Epithelial cell of proximal tubule (primary cell): ENCODE data around the gene RDH5. TPM values are rescaled to one million over a fixed set of nuclear protein-coding genes. Genes with fewer than 3 reads are reported as not detected.

Experiments
- DNase-seq: peaks from one replicate; pipeline ENCODE4 v3.0.0-alpha.2; 2011; ENCODE audit warnings: low read depth
- H3K4me3 ChIP-seq: 2 replicates; pipeline ENCODE4 v1.5.1; 2011; ENCODE audit warnings: low read depth, mild to moderate bottlenecking, low read length
- CTCF ChIP-seq: conservative IDR thresholded peaks from 2 replicates; pipeline ENCODE4 v1.5.1; 2012; ENCODE audit warnings: low read depth, mild to moderate bottlenecking, low read length
- total RNA-seq: library from RNA; depleted of rRNA; stranded (reverse); fragments of >200 nt; gene quantifications from 2 replicates; pipeline ENCODE4 v1.2.3, GENCODE V29; 2015

RDH5 gene
- total RNA-seq, 1 donor from 2014 or later = 2.5 TPM

GRCh38 chr12:55718015-55718414, 2.2 kb upstream of the RDH5 start:
- no peak for DNase-seq
- H3K4me3 ChIP-seq = peak overlapping the region; percentile 76
- TF ChIP-seq CTCF = no peak

- DNase-seq = no peak
- no peak overlapping the region for H3K4me3 ChIP-seq
- TF ChIP-seq CTCF = no peak
These were observed 1.4 kb upstream of the RDH5 start for GRCh38 chr12:55718624-55719275.

GRCh38 chr12:55719371-55719770, 822 bp upstream of the RDH5 start:
- H3K4me3 ChIP-seq = no peak overlapping the region
- no peak for DNase-seq

GRCh38 chr12:55720894-55721444, 776 bp downstream of the RDH5 start:
- H3K4me3 ChIP-seq = peak overlapping the region; percentile 42
- TF ChIP-seq CTCF = peak; percentile 70
- no peak for DNase-seq

More at GRCh38 chr12:55719371-55719770, 822 bp upstream of the RDH5 start:
- TF ChIP-seq CTCF = no peak

- peak overlapping the region; percentile 26 for H3K4me3 ChIP-seq
- TF ChIP-seq CTCF = no peak
- no peak for DNase-seq
These were observed 1.5 kb downstream of the RDH5 start for GRCh38 chr12:55721601-55722213.

- DNase-seq = no peak
- TF ChIP-seq CTCF = no peak
- H3K4me3 ChIP-seq = no peak overlapping the region
These were observed 2.8 kb downstream of the RDH5 start for GRCh38 chr12:55722948-55723347.
